AG08395 (cell line): Measurements from ENCODE around the gene MAP7D1.
"Not testable (repeated sequence)": the region's sequence is repeated elsewhere in the genome, so short reads cannot be mapped to it uniquely, and the experiment has no call there.

ENCODE experiments used
- DNase-seq: peaks from one replicate; pipeline ENCODE4 v3.0.0; 2012; ENCODE audit warnings: mixed read lengths, low spot score

Gene MAP7D1

DNA sequence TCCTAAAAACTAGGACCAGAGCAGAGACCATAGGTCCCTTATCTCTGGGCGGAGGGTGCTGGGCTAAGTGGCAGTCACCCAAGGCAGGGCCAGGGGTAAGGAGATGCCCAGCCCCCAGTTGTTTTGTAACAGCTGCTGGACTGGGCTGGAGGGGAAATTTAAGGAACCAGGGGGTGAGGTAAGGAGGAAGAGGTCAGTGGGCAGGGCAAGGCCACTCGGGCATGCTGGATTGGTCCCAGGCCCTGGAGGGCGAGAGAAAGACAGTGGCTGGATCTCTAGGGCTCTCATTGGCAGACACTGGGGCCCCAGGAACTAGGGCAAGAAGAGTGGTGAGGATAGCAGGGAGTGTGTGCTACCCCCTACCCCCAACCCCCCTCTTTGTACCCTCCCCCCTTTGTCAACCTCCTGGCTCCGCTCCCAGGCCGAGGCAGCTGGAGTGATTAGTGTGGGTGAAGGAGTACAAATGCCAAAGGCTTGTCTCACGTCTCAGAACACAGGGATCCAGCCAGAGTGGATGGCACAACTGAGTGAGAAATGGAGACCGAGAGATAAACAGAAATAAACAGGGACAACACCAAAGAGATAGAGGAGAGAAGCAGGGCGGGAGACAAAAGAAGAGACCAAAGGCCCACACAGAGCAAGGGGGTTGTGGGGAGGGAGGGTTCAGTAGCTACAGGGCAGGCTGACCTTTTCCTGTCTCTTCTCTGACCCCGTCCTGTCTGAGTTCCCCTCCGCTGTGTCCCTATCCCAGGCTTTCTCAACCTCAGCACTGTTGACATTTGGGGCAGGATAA is 47.8 kb downstream of the MAP7D1 start:
- peak; percentile 37 for DNase-seq

DNA sequence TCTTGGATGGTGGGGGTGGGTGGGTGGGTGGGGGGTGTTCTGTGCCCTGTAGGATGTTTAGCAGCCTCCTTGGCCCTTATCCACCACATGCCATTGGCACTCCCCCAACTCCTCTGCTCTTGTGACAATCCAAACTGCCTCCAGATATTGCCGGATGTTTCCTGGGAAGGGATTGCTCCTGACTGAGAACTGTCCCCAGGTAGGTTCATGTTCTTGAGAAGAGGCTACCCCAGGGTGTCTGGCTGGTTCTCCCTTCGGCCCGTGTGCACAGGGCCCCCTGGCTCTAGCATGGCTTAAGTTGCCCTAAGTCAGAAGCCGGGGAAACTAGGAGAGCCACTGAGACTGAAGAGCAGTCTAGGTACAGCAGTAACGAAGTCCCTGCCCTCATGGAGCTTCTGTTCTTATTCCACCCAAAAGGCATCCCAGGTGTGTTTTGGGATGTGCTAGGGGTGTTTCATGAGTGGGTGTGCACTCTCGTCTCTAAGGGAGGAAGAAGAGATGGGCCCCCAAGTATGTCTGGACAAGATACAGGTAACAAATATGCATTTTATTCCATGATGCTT is 48.5 kb downstream of the MAP7D1 start:
- DNase-seq, result no peak

DNA sequence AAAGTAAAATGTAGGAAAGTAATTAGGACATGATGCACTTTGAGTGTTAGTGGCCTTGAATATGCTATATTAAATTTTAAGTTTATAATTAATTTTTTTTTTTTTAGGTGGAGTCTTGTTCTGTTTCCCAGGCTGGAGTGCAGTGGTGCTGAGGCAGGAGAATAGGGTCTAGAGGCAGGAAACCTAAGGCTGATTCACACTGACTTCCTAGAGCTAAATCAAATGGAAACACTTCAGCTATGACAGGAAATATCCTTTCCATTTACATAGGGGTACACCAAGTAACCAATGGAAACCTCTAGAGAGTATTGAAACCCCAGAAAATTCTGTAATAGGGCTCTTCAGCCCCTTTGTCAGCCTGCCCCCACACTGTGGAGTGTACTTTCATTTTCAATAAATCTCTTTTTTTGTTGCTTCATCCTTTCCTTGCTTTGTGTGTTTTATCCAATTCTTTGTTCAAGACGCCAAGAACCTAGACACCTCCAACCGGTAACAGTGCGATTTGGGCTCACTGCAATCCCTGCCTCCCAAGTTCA is 50.4 kb downstream of the MAP7D1 start:
- DNase-seq, result no peak

DNA sequence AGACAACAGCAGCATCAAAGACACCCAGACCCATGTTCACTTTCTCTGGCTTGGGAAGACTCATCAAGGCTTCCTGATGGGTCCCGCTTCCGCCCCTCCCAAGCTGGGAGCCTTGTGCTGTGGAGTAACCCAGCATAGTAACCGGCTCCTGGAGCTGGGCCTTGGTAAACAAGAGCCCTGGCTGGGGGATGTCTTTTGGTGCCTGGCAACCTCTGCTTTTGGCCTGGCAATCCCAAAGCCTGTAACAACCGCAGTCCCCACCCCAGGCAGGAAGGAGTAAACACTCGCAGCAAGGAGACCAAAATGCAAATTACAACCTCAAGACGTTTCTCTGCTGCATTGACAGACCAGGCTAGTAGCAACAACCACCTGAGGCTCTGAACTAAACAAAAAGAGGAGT is 51.4 kb downstream of the MAP7D1 start:
- peak; percentile 34 for DNase-seq

DNA sequence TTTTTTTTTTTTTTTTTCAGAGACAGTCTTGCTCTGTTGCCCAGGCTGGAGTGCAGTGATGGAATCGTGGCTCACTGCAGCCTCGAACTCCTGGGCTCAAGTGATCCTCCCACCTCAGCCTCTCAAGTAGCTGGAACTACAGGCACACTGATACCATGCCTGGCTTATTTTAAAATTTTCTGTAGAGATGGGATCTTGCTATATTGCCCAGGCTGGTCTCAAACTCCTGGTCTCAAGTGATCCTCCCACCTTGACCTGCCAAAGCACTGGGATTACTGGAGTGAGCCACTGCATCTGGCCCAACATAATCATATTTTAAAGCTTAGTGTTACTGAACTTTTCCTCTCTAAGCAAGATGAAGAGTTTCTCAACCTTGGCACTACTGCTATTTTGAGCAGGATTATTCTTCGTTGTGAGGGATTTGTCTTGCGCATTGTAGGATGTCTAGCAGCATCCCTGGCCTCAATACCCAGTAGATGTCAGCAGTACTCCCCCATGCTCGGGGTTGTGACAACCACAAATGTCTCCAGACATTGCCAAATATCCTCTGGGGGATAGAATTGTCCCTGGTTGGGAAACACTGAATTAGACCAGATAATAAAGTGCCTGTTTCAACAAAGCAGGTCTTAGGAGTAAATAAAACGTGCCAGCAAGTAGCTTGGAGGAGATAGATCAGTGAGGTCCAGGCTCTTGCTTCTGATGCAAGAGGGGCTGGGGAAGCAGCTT is 53.2 kb downstream of the MAP7D1 start:
- DNase-seq, result no peak

DNA sequence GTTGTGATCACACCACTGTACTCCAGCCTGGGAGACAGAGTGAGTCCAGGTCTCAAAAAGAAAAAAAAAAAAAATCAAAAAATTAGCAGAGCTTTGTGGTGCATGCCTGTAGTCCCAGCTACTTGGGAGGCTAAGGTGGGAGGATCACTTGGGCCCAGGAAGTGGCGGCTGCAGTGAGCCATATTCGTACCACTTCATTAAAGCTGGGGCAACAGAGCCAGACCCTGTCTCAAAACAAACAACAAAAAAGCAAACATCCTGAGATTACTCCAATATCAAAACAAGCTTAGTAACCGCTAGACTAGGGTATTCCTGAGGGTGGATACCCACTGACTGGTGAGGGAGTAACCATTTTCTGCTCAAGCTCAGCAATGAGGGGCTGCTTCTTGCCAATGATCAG is 55.3 kb downstream of the MAP7D1 start:
- no peak for DNase-seq

DNA sequence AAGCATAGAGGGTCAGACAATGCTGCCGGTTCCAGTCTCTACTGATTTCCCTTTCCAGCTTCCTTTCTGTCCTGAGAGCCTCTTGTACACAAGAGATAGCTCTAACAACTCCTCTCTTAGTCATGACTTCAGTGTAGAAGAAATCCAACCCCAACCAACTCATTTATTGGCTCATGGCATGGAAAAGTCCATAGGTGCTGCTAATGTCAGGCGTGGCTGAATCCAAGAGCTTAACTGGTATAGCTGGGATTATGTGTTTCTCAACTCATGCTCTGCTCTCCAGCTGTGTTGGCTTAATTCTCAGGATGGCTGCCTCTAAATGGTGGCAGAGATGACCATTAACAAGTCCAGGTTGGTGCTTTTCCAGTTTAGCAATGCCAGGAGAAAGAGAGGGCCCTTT is 55.9 kb downstream of the MAP7D1 start:
- DNase-seq, result no peak

DNA sequence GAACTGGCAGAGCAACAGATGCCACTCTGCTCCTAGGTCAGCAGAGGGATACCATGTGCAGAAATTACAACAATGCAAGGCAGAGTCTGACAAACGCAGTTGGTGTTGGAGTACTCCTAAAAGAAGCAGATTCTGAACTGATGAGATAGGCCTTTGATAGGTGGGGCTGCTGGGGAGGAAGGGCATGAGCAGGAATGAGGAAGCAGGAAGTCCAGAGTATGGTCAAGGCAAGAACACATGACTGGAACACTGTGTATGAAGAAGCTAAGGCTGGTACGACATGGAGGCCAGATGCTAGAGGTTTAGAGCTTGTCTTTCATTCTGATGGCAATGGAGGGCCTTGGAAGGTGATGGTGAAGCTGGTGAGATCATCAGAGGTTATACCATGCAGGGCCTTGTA is 56.8 kb downstream of the MAP7D1 start:
- DNase-seq, result no peak

DNA sequence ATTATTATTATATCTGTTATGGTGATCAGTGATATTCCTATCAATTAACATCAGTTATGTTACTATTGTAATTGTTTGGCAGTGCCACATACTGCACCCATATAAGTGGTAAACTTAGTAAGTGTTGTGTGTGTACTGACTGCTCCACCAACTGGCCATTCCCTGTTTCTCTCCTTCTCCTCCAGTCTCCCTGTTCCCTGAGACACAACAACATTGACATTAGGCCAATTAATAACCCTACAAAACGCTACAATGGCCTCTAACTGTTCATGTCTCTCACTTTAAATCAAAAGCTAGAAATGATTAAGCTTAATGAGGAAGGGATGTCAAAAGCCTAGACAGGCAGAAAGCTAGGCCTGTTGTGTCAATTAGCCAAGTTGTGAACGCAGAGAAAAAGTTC is 61.7 kb downstream of the MAP7D1 start:
- peak; percentile 20 for DNase-seq

DNA sequence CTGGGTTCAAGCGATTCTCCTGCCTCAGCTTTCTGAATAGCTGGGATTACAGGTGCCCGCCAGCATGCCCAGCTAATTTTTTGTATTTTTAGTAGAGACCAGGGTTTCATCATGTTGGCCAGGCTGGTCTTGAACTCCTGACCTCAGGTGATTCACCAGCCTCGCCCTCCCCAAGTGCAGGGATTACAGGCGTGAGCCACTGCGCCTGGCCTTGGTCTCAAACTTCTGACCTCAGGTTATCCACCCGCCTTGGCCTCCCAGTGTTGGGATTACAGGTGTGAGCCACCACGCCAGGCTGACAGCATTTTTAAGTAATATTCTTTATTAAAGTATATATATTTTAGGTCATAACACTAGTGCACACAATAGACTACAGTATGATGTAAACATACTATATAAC is 65.9 kb downstream of the MAP7D1 start:
- DNase-seq, result not testable (repeated sequence)

DNA sequence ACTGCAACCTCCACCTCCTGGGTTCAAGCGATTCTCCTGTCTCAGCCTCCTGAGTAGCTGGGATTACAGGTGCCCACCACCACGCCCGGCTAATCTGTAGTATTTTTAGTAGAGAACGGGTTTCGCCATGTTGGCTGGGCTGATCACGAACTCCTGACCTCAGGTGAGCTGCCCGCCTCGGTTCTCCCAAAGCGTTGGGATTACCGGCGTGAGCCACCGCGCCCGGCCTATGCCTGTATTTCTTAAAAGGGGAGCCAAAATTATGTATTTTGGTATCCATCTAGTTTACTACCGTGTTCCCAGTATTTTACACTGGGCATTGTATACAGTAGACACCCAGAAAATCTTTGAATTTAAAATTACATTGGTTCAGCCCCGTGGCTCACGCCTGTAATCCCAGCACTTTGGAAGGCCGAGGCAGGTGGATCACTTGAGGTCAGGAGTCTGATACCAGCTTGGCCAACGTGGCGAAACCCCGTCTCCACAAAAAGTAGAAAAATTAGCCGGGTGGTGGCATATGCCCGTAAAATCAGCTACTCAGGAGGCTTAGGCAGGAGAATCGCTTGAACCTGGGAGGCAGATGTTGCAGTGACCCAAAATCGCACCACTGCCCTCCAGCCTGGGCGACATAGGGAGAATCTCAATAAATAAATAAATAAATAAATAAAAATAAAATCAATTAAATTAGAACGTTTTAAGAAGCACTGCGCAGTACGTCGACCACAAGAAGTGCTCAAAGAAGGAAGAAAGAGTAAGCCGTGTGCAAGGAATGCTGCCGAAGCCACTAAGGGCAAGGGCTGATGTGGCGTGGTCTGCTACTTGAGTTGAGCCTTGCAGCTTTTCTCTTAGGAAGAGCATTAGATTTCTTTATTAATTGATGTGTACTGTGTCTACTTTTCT is 66.8 kb downstream of the MAP7D1 start:
- DNase-seq, result no peak

DNA sequence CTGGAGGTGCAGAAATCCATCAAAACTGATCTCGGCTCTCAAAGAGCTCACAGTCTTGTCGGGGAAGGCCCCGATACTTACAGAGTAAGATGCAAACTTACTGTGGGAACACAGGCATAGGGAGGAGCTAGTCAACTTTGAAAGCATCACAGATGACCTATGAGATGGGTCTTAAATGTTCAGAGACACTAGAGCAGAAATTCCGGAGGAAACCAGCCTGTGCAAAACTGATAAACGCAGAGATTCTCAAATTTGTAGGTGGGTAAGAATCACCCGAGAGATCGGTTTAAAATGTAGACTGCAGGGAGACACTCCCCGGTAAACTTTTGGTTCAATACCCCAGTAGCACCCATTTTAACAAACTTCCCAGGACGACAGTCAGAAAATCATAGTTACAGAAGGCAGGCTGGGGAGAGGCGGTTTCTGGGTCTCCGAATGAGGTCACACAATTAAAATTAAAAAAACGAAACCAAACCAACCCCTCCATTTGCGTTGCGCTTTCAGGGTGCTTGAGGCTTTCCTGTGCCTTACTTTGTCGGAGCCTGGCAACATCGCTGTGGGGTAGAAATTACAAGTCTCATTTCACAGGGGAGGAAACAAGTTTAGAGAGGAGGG is 67.5 kb downstream of the MAP7D1 start:
- peak; percentile 48 for DNase-seq

DNA sequence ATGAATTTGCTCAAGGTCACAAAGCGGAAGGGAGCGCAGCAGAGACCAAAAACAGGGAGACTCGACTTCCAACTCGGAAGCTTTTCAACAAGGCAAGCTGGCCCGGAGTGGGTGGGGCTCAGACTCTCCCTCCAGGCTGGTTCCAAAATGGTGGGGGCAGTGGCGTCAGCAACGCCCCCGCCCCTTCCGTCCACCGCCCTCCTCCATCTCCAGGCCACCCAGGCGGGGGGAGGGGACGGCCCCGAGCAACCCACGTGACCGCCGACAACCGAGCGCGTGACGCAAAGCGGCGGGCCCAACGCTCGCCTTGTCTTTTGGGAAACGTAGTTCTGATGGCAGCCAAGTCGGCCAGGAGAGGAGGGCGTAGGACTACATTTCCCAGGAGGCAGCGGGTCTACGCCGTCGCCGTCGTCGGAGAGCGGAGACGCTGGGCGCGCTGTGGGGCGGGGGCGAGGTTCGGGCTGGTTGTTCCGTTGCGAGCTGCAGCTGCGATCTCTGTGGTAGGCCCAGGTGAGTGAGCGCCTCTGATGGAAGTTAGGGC is 68.1 kb downstream of the MAP7D1 start, which contains the start of gene THRAP3:
TSS of gene THRAP3 (plus strand) at position 448 of the 541 bp plus-strand sequence. CDS start 58,121 bp downstream, outside the sequence.
- peak; percentile 97 for DNase-seq

DNA sequence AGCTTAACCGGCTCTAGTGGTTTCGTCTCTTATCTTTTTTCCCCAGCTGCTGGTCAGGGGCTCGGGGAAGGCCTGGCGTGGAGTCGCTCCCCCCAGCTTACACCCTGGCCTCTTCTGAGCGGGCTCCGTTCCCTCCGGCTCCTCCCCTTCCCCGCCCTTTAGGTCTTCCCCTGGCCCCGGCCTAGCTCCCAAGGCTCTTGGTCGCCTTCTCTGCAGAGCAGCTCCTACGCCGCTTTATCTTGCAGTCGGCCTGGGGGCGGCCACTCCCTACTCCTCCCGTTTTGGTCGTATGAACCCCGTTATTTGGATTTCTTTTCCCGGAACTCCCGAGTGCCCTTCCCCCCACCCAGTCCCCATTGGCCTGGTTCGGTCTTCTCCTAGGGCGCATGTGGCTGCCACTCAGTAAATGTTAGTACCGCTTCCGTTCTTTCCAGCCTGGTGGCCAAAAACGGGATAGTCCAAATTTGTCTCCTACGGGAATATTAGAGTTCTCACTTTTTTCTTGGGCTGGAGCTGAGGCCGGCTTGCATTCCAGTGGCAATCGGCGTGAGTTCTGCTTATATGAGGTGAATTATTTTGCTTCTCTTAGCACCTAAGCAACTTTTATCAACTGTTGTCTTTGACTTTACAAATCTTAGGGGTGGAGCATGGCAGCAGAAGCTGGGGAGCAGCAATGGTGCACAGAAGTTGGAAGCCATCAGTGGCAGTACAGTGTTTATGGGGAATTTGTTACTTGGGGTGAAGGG is 68.8 kb downstream of the MAP7D1 start:
- DNase-seq, result peak; percentile 89

DNA sequence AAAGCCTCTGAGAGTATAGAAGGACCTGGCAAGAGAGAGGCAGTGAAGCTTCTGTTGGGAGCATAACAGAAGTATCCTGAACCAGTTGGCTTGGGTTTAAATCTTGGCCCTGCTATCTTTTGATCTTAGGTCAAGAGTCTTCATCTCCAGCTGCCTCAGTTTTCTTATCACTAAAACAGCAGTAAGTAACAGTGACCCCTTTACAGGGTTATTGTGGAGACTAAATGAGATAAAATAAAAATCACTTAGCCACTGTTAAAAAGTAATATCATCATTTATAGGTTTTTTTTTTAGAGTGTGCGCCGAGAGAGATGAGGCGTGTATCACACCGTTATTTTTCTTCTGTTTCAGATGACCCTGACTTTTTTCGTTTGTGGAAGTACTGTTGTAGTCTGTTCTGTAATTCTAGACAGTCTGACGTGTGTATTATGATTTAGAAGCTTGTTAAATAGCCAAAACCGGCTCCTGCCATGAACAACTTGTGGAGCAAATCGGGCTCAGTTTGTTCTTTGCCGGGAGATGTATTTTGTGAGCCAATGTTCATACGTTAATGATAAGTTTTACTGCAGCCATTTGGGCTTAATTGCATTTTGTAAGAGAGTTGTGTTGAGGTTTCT is 69.4 kb downstream of the MAP7D1 start:
- no peak for DNase-seq

DNA sequence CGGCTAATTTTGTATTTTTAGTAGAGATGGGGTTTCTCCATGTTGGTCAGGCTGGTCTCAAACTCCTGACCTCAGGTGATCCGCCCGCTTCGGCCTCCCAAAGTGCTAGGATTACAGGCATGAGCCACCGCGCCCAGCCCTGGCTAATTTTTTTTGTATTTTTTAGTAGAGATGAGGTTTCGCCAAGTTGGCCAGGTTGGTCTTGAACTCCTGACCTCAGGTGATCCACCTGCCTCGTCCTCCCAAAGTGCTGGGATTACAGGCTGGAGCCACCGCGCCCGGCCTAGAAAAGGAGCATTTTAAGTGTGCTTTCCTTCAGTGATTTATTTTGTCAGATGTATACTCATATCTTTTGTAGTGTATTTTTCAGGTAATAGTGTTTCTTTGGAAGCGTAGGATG is 74.3 kb downstream of the MAP7D1 start:
- DNase-seq, result not testable (repeated sequence)
